ENCODE results near the gene KDF1.

DNA sequence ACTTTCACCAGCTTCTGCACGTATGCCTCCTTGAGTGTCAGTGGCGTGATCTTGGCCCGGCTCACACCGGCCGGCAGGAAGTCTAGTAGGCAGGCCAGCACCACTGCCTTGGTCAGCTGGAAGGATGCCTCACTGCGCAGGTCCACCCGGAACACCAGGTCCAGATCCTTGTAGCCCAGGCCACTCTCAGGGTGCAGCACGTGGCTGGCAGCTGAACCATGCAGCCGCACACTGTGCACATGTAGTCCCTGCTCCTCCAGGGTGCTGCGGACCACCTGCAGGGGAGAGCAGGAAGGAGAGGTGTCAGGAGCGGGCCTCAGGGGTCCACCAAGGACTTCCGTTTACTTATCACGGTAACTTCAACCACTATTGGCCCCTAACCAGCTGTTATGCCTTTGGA lies 46.4 kb upstream of the KDF1 start:
- TF ChIP-seq CTCF (IDR thresholded peaks at IDR 0.05): no peak
- no peak for TF ChIP-seq POLR2A (IDR thresholded peaks at IDR 0.05)
